A549 (cell line): ENCODE measurements around the gene B3GNT8. TPM values are rescaled to one million over a fixed set of nuclear protein-coding genes. Genes with fewer than 3 reads are reported as not detected.
"Not testable (repeated sequence)": the region's sequence is repeated elsewhere in the genome, so short reads cannot be mapped to it uniquely, and the experiment has no call there.

Source experiments
- ATAC-seq, 2 experiments: fragments of 200-7000 bp in 1 of 2; fragments of >200 bp in 1 of 2; cut with Nextera tagmentation in 1 of 2; cut with Tn5 transposase in 1 of 2; 3 replicates each; pipeline versions ENCODE4 v1.8.0 to v1.9.1; 2018 to 2020; ENCODE audit warnings: mild to moderate bottlenecking in 1 of 2, moderate library complexity in 1 of 2
- CTCF ChIA-PET: fragments of 300-600 bp; sonication (Branson Sonifier 250); formaldehyde crosslinking; extraction: SDS; loops from one replicate; lab custom pipeline; 2021; ENCODE audit warnings: antibody characterized with exemption, inconsistent platforms; lab: Yijun Ruan, JAX
- POLR2A ChIA-PET: fragments of 350-600 bp; formaldehyde crosslinking; extraction: SDS; loops from one replicate; lab custom pipeline; 2021; ENCODE audit warnings: antibody characterized with exemption, inconsistent platforms; lab: Yijun Ruan, JAX
- DNase-seq, 2 experiments: peaks; one replicate each; pipeline versions ENCODE4 v3.0.0 to v3.0.0-alpha.2; 2011 to 2016; ENCODE audit warnings: low read depth in 1 of 2, low spot score in 1 of 2
- FAIRE-seq: peaks from 2 replicates; lab custom pipeline; 2011; peaks lifted over from hg19 to GRCh38; lab: Jason Lieb, UNC
- H3K27ac ChIP-seq, 2 experiments: fragments of >200 bp; sonication (Bioruptor Twin); formaldehyde crosslinking; 3 replicates each; pipeline ENCODE4 v1.5.1; 2016 to 2017
- H3K4me1 ChIP-seq: fragments of >200 bp; sonication (Bioruptor Twin); formaldehyde crosslinking; 3 replicates; pipeline ENCODE4 v1.6.1; 2016
- H3K4me2 ChIP-seq: fragments of >200 bp; sonication (Bioruptor Twin); formaldehyde crosslinking; 3 replicates; pipeline ENCODE4 v1.6.1; 2016
- H3K4me3 ChIP-seq: fragments of >200 bp; sonication (Bioruptor Twin); formaldehyde crosslinking; 3 replicates; pipeline ENCODE4 v1.5.1; 2016
- H3K9me3 ChIP-seq: fragments of >200 bp; sonication (Bioruptor Twin); formaldehyde crosslinking; 3 replicates; pipeline ENCODE4 v1.6.1; 2016
- CBX2 ChIP-seq: fragments of 200-600 bp; sonication (generic); IDR thresholded peaks from 2 replicates; pipeline ENCODE4 v1.6.1; 2016; ENCODE audit warnings: low read depth, mild to moderate bottlenecking, borderline replicate concordance
- CHD4 ChIP-seq: fragments of 200-600 bp; sonication (generic); IDR thresholded peaks from 2 replicates; pipeline ENCODE4 v1.6.1; 2016; ENCODE audit warnings: antibody characterized with exemption, mild to moderate bottlenecking, borderline replicate concordance
- CTCF ChIP-seq: fragments of >200 bp; sonication (Bioruptor Twin); formaldehyde crosslinking; IDR thresholded peaks from 3 replicates; pipeline ENCODE4 v1.5.1; 2016
- ESRRA ChIP-seq: fragments of 150-350 bp; IDR thresholded peaks from 2 replicates; pipeline ENCODE4 v1.6.1; 2014; ENCODE audit warnings: mild to moderate bottlenecking, low read length, borderline replicate concordance
- FOSL2 ChIP-seq, 2 experiments: fragments of 450-650 bp in 1 of 2; fragments of >200 bp in 1 of 2; sonication (Bioruptor Twin) in 1 of 2; formaldehyde crosslinking; IDR thresholded peaks; 2 replicates each; pipeline versions ENCODE4 v1.5.0 to v1.6.1; 2016 to 2020; ENCODE audit warnings: mild to moderate bottlenecking in 1 of 2, moderate library complexity in 1 of 2
- FOXS1 ChIP-seq: fragments of 250-450 bp; sonication (Bioruptor Pico); IDR thresholded peaks from 2 replicates; pipeline ENCODE4 v1.5.0; 2020; ENCODE audit warnings: mild to moderate bottlenecking, moderate library complexity
- HDAC2 ChIP-seq: fragments of 200-600 bp; sonication (generic); IDR thresholded peaks from 2 replicates; pipeline ENCODE4 v1.6.1; 2016
- HOXA7 ChIP-seq: fragments of 250-450 bp; sonication (Bioruptor Pico); IDR thresholded peaks from 2 replicates; pipeline ENCODE4 v1.5.0; 2020; ENCODE audit warnings: mild to moderate bottlenecking, moderate library complexity
- HOXB5 ChIP-seq: fragments of 250-450 bp; sonication (Bioruptor Pico); IDR thresholded peaks from 2 replicates; pipeline ENCODE4 v1.5.0; 2020; ENCODE audit warnings: mild to moderate bottlenecking, moderate library complexity
- MAFK ChIP-seq: fragments of 450-650 bp; IDR thresholded peaks from 2 replicates; pipeline ENCODE4 v1.6.1; 2014; ENCODE audit not compliant: partially characterized antibody
- MYC ChIP-seq: IDR thresholded peaks from 2 replicates; pipeline ENCODE4 v1.6.1; 2012; ENCODE audit warnings: mild to moderate bottlenecking, inconsistent platforms, low read length, improper control_type of control experiment, borderline replicate concordance
- NR3C1 ChIP-seq: fragments of >200 bp; sonication (Bioruptor Twin); formaldehyde crosslinking; IDR thresholded peaks from 3 replicates; pipeline ENCODE4 v1.6.1; 2017
- POLR2A ChIP-seq: IDR thresholded peaks from 2 replicates; pipeline ENCODE4 v1.6.1; 2012; ENCODE audit warnings: mild to moderate bottlenecking, low read length
- POLR2AphosphoS2 ChIP-seq: conservative IDR thresholded peaks from 2 replicates; pipeline ENCODE4 v1.6.1; 2012; ENCODE audit warnings: low read length, improper control_type of control experiment, inconsistent platforms
- RCOR1 ChIP-seq: fragments of 150-350 bp; IDR thresholded peaks from 2 replicates; pipeline ENCODE4 v1.6.1; 2014; ENCODE audit warnings: antibody characterized with exemption, low read length, low read depth
- SMC3 ChIP-seq: fragments of >200 bp; sonication (Bioruptor Twin); formaldehyde crosslinking; IDR thresholded peaks from 3 replicates; pipeline ENCODE4 v1.6.1; 2018; ENCODE audit warnings: inconsistent platforms
- SREBF2 ChIP-seq: fragments of 450-650 bp; IDR thresholded peaks from 2 replicates; pipeline ENCODE4 v1.6.1; 2014; ENCODE audit warnings: mild to moderate bottlenecking, moderate library complexity
- ZC3H11A ChIP-seq: fragments of 450-650 bp; IDR thresholded peaks from 2 replicates; pipeline ENCODE4 v1.6.1; 2014; ENCODE audit warnings: antibody characterized with exemption, mild to moderate bottlenecking
- ZNF302 ChIP-seq: fragments of 250-450 bp; sonication (Bioruptor Pico); IDR thresholded peaks from 2 replicates; pipeline ENCODE4 v1.9.0; 2021; ENCODE audit warnings: inconsistent platforms, mild to moderate bottlenecking, moderate library complexity
- WGBS: methylation state at CpG from one replicate; pipeline ENCODE4 v1.1.6; 2017; ENCODE audit errors: missing lambda C conversion rate; 5-methylcytosine and 5-hydroxymethylcytosine counted together
- polyA plus RNA-seq, 4 experiments: library from polyadenylated mRNA; depleted of rRNA in 3 of 4; stranded (reverse); fragments of >200 nt; fragmentation: RNase III in 1 of 4; extraction: RNeasy Plus Mini Kit Qiagen cat#74134 plus additional on column Dnase treatment in 1 of 4; gene quantifications; 2 replicates in 3 of 4; 3 replicates in 1 of 4; pipeline ENCODE4 v1.2.3, GENCODE V29; 2011 to 2017

B3GNT8 gene
- polyA plus RNA-seq, 2 of the 4 experiments (the other 2 are of a cell fraction), result not detected

- ATAC-seq (peak; percentile 55 to 58; a peak in 5 of 6 replicates), DNase-seq (peak; percentile 55 to 60), FAIRE-seq (peak; percentile 95)
- TF ChIP-seq HOXA7 (CRISPR knock-in tag), result no peak
- TF ChIP-seq FOSL2 (IDR thresholded peaks at IDR 0.05), result no peak
- peak; percentile 40 for TF ChIP-seq FOSL2 (CRISPR knock-in tag; IDR thresholded peaks at IDR 0.05)
- CTCF ChIA-PET, result interaction anchor here (0.9 to 4.2 kb wide), 11 partner anchors 11 to 188 kb away, joined by 3 to 27 read pairs (median 4); partner anchors contain the start of gene TGFB1
- no peaks in the 10 kb centered on the region for H3K9me3 ChIP-seq
- POLR2A ChIA-PET, result interaction anchor here (0.5 to 2.9 kb wide), 4 partner anchors 10 to 84 kb away, joined by 3 to 20 read pairs (median 8); partner anchors contain the start of genes B9D2 and DMAC2
- WGBS, result 45% methylated on average over 4 of the region's 4 CpGs
- no peak overlapping the region for H3K27ac ChIP-seq
- peak overlapping the region; percentile 21; the same call in 2 of the 3 replicates for H3K4me2 ChIP-seq
- H3K4me3 ChIP-seq, result no peak overlapping the region
- H3K4me1 ChIP-seq, result peaks cover 12% of the 10 kb centered on the region
Observed at GRCh38 chr19:41409288-41409687, 17.9 kb downstream of the B3GNT8 start.

DNA sequence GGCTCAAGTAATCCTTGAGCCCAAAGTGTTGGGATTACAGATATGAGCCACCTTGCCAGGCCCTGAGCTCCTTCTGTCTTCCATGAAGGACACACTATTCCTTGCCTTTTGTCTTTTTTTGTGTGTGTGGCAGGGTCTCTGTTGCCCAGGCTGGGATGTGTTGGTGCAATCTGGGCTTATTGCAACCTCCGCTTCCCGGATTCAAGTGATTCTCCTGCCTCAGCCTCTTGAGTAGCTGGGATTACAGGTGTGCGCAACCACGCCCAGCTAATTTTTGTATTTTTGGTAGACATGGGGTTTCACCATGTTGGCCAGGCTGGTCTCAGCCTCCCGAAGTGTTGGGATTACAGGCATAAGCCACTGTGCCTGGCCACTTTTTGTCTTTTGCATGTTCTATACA lies 18.3 kb downstream of the B3GNT8 start:
- CTCF ChIA-PET, result interaction anchor here (0.8 to 4.2 kb wide), 8 partner anchors 8 to 819 kb away, joined by 3 to 27 read pairs (median 4); no protein-coding TSS in a partner anchor
- not testable (repeated sequence) for DNase-seq, H3K4me3 ChIP-seq, H3K9me3 ChIP-seq, ATAC-seq, H3K27ac ChIP-seq
- peak; percentile 32 for FAIRE-seq
- POLR2A ChIA-PET, result interaction anchor here (1.0 to 2.9 kb wide), 3 partner anchors 10 to 45 kb away, joined by 3 to 20 read pairs (median 10); partner anchors contain the start of genes B9D2 and DMAC2
- H3K4me1 ChIP-seq, result peaks cover 12% of the 10 kb centered on the region
- H3K4me2 ChIP-seq, result peak overlapping the region; percentile 21; the same call in 1 of the 3 replicates
- WGBS, result 89% methylated on average over 5 of the region's 5 CpGs

DNA sequence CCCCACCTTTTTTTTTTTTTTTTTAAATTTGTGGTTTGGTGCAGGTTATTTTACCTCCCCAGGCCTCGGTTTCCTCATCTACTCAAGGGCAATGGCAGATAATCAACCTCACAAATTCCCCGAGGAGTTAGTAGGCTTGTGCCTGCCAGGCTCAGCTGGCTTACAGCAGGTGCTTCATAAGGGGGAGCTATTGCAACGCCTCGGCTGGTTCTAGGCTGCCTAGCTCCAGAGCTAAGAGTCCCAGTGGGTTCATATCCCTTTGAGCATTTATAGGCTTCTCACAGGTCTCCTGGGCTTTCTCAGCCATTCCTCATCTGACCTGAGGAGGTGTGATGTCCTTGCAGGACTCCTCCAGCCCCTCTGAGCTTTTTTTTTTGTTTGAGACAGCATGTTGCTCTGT lies 18.9 kb downstream of the B3GNT8 start:
- FAIRE-seq (no peak), ATAC-seq (peak; percentile 9 to 21; a peak in 3 of 6 replicates), DNase-seq (no peak)
- Histone ChIP-seq H3K9me3 (no peaks in the 10 kb centered on the region), H3K4me3 (no peak overlapping the region), H3K27ac (no peak overlapping the region), H3K4me1 (peaks cover 12% of the 10 kb centered on the region), H3K4me2 (no peak overlapping the region)
- POLR2A ChIA-PET, result interaction anchor here (1.0 to 2.9 kb wide), 4 partner anchors 9 to 44 kb away, joined by 3 to 20 read pairs (median 6); partner anchors contain the start of genes B9D2 and DMAC2
- no peak for TF ChIP-seq ESRRA
- no peak for TF ChIP-seq FOSL2 (IDR thresholded peaks at IDR 0.05)
- no peak for TF ChIP-seq FOSL2 (CRISPR knock-in tag; IDR thresholded peaks at IDR 0.05)
- TF ChIP-seq ZC3H11A, result no peak
- TF ChIP-seq POLR2AphosphoS2, result no peak
- no peak for TF ChIP-seq NR3C1
- no peak for TF ChIP-seq CBX2
- TF ChIP-seq POLR2A, result no peak
- no peak for TF ChIP-seq HDAC2
- no peak for TF ChIP-seq MYC
- TF ChIP-seq MAFK, result no peak
- TF ChIP-seq FOXS1 (CRISPR knock-in tag), result no peak
- no peak for TF ChIP-seq SREBF2
- TF ChIP-seq CTCF, result no peak
- no peak for TF ChIP-seq SMC3
- TF ChIP-seq RCOR1, result no peak
- no peak for TF ChIP-seq CHD4
- TF ChIP-seq HOXB5 (CRISPR knock-in tag), result no peak
- no peak for TF ChIP-seq ZNF302 (CRISPR knock-in tag)
- WGBS, result 62% methylated on average over 4 of the region's 4 CpGs
- CTCF ChIA-PET, result interaction anchor here (0.6 to 4.2 kb wide), 12 partner anchors 9 to 819 kb away, joined by 3 to 27 read pairs (median 4); partner anchors contain the start of gene B3GNT8
